GM19455 (cell line): ENCODE results near the gene DCBLD2.
"Not testable (repeated sequence)": the region's sequence is repeated elsewhere in the genome, so short reads cannot be mapped to it uniquely, and the experiment has no call there.

Source experiments
- ATAC-seq: cut with Tn5 transposase; IDR thresholded peaks from one replicate; pipeline ENCODE4 v1.9.1; 2021; ENCODE audit not compliant: unreplicated experiment

DCBLD2 gene

DNA sequence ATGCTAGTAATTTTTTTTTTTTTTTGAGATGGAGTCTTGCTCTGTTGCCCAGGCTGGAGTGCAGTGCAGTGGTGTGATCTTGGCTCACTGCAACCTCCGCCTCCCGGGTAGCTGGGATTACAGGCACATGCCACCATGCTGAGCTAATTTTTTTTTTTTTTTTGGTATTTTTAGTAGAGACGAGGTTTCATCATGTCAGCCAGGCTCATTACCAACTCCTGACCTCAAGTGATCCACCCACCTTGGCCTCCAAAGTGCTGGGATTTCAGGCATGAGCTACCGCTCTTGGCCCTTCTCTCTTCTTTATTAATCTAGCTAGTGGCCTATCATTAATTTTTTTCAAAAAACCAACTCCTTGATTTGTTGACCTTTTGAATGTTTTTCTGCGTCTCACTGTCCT is 70.4 kb downstream of the DCBLD2 start:
- ATAC-seq: not testable (repeated sequence)

- no peak for ATAC-seq
Observed at GRCh38 chr3:98829246-98829832, 72.2 kb downstream of the DCBLD2 start.

GRCh38 chr3:98827221-98827920 is 74.1 kb downstream of the DCBLD2 start:
- ATAC-seq: no peak

DNA sequence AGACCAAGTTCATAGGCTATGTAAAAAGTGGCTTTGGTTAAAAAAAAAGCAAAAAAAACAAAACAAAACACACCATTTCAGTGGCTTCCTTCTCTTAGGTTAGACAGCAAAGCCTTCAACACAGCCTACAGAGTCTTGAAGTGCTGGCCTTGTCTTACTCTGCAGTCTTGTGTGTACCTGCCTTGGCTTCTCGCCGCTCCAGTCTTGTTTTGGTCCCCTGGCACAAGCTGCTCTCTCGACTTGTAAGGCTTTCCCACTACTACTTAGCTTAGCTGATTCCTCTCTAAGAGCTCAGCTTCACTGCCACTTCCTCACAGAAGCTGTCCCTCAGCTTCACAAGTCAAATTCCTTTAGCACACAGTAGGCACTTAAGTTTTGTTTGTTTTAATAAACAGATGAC is 75.4 kb downstream of the DCBLD2 start:
- no peak for ATAC-seq

GRCh38 chr3:98824256-98824655 is 77.2 kb downstream of the DCBLD2 start:
- ATAC-seq: no peak

DNA sequence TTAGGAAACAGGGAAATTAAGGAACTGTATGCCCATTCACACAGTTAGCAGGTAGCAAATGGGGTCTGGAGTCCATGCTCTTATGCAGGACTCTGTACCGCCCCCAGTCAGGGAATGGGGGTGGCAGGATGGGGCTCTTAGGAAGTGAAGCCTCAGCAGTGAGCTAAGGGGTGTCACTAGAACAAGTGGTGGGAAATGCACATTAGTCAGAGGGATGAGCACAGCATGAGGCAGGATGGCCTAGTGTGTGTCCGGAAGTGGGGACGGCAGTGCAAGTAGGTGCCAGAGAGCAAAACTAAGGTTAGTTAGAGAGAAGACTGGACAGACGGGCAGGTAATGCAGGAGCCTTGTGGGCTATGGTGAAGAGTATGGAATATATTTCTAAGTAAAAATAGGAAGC is 77.7 kb downstream of the DCBLD2 start:
- no peak for ATAC-seq

DNA sequence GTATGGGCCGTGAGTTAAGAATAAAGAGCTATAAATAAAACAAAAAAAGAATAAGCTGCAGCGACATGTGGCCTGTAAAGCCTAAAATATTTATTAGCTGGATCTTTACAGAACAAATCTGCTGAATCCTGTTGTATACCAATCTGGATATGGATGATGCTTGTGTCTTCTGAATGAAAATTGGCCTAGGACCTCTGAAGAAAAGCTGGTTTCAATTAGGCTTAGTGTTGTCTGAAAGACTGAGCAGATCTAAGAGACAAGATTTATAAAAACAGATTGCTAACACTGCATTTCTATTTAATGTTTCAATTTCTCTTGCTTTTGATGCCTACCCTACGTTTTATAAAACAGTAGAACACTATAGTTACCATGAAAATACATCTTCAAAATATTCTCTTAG is 80.4 kb downstream of the DCBLD2 start:
- no peak for ATAC-seq

DNA sequence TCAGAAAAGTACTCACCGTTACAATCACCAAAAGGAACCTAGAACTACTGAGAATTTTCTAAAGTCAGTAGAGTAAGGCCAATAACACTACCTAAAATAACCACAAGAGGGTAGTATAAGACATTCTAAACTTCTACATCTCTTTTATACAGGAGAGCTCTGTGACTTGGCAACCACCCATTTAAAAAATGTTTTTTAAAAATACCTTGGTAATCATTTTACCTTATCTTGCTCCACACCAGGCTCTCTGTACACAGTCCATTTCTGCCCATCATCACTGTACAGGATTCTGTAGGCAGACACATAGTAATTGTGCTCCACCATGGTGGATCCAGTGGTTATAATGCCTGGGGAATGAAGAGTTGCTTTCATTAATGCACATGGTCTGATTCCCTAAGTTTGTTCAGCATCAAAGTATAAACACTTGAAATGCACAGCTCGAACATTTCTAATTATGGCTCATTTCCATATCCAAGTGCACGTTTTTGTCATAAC is 83.9 kb downstream of the DCBLD2 start:
- ATAC-seq: peak; percentile 90

- no peak for ATAC-seq
Observed at GRCh38 chr3:98814817-98815420, 86.6 kb downstream of the DCBLD2 start.

- ATAC-seq: peak; percentile 59
Observed at GRCh38 chr3:98812851-98813374, 88.6 kb downstream of the DCBLD2 start.

GRCh38 chr3:98811048-98811447 is 90.4 kb downstream of the DCBLD2 start:
- no peak for ATAC-seq

GRCh38 chr3:98809557-98809956 is 91.9 kb downstream of the DCBLD2 start:
- ATAC-seq: no peak

GRCh38 chr3:98808071-98808470 is 93.4 kb downstream of the DCBLD2 start:
- ATAC-seq: no peak

DNA sequence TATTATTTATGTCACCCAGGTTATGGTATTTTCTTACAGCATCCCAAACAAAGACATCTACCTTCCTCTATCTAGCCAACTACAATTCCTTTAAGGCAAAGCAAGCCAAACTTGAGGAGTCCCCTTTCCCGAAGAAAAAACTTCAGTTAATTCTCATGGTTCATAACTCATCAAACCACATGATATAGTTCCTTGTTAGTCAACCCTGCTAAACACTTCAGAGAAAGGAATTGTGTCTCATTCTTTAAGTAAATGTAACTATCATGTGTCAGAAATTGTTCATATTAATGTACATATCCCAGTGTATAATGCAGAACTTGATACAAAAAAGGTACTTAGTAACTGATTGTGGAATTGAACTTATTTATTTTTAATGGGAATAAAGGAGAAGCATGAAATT is 93.9 kb downstream of the DCBLD2 start:
- no peak for ATAC-seq

GRCh38 chr3:98807011-98807410 is 94.5 kb downstream of the DCBLD2 start:
- ATAC-seq: no peak

GRCh38 chr3:98806521-98806920 is 95.0 kb downstream of the DCBLD2 start:
- no peak for ATAC-seq

GRCh38 chr3:98805571-98805970 is 95.9 kb downstream of the DCBLD2 start:
- no peak for ATAC-seq

DNA sequence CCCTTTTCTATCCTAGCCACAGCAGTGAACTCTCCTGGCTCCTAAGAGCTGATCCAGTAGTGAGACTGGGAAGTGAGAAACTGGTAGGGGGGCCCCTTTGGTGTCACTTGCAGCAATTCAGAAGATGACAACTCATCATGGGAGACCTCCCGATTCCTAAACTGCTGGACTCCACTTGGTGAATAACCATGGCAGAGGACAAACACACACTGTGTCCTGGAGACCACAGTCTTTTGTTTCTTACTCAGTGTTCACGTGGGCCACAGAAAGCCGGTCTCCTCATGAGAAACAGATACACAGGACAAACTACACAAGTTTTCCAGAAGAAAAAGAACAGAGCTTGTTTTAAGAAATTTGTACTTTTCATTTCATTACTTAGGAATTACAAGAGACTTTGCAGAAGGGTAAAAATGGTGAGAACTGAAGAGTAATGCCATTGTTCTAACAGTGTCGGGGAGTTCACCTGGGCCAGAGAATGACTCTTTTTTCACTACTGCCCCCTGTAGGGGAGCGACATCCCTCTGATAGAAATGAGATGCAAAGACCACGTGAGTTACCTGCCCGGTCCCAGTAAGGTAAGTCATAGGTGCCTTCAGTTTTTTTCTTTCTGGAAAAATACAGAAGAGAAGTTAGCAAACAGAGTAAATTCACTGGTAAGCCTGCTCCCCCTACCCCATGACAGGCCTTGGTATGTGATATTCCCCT is 100.3 kb downstream of the DCBLD2 start:
- no peak for ATAC-seq

DNA sequence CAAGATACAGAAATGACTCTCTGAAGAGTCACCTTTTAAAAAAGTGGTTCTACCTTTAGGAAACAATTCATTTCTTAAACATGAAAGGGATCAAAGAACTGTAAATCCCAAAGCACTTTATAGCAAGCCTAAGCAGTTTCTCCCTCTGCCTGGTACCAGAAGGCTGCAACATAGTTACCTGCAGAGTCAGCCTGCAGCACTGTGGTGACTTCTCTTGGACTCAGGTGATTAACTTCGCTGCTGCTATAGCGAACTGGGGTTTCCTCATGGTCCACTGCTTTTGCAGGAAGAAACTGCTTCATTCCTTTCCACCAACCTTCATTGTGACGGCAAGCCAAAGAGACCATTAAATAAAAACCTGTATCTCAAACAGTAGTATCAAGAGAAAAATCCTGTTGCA is 101.1 kb downstream of the DCBLD2 start:
- no peak for ATAC-seq

- no peak for ATAC-seq
Observed at GRCh38 chr3:98799479-98799878, 102.0 kb downstream of the DCBLD2 start.

DNA sequence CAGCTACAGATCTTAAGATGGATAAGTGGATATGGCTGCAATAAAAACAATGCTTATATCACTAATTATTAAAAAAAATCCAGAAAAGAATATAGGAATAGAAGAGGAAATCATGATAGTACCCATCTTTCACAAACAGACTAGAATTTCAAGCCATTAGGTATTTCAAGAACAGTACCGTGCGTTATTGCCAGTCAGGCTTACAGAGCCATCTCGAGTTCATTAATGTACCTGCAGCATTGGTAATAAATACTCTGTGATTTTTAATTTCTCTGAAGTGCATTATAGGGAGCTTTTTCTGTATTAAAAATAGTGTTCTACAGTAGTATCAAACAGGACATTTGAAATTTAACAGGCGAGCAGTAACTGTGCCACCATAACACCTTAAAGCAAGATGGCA is 102.7 kb downstream of the DCBLD2 start:
- ATAC-seq: no peak

DNA sequence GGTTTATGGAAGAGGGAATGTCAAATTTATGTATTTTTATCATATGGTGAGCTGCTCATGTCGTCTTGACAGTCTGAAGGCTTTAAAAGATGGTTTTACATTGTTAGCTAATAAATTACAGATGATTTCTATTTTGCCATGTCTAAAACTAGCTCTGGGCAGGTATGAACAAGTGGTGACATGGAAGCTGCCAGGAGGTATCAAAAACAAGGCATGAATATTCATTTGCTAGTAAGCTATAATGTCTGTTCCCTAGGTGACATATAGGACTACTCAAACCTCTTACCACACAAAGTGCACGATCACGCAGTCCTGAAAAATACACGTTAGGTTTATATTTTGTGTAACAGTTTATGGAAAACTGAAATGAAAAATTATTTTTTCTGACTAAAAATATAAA is 103.6 kb downstream of the DCBLD2 start:
- ATAC-seq: no peak
